Activated T-cell treated with anti-CD3 and anti-CD28 coated beads, Interleukin-2, amount 50 U/mL, for 1 hour (primary cell): ENCODE measurements around the gene DHRSX.
"Not testable (repeated sequence)": the region's sequence is repeated elsewhere in the genome, so short reads cannot be mapped to it uniquely, and the experiment has no call there.

Experiments used
- DNase-seq: peaks from one replicate; pipeline ENCODE4 v3.0.0-alpha.2; 2020

Gene DHRSX

GRCh38 chrX:2301901-2302300, 198.9 kb downstream of the DHRSX start:
- no peak for DNase-seq

DNA sequence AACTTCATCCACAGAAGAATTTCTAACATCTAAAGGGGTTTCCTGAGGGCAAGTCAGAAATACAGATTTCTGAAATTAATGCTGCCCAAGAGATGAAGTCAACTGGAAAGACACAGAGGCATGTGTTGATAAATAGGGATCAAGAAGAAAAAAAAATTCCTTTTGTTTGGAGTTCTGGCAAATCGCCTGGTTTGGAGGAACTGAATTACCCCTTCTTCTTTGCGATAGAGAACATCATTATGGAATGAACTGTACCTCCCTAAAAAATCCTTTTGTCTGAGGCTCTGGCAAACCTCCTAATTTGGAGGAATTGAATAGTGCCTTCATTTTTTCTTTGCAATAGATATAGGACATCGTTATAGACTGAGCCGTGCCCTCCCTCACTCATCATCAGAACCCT, 200.9 kb downstream of the DHRSX start:
- DNase-seq, result no peak

GRCh38 chrX:2286731-2287130, 214.0 kb downstream of the DHRSX start:
- DNase-seq, result no peak

DNA sequence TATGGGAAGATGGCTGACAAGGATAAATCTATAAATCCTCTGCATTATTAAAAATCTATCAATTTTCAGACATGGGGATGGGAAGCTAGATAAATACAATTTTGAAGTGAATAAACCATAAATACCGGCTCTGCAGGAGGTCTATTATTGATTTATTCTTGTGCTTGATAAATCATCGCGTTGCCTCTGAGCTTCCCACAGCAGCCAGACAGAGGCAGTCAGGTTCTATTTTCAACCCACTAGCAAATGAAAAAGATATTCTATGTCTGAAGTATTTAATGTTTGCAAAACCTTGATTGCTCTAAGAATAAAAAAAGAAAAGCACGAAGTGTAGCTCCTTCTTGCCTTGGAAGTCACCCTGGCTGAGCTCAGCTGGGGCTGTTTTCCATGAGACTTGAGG, 216.2 kb downstream of the DHRSX start:
- DNase-seq, result no peak

DNA sequence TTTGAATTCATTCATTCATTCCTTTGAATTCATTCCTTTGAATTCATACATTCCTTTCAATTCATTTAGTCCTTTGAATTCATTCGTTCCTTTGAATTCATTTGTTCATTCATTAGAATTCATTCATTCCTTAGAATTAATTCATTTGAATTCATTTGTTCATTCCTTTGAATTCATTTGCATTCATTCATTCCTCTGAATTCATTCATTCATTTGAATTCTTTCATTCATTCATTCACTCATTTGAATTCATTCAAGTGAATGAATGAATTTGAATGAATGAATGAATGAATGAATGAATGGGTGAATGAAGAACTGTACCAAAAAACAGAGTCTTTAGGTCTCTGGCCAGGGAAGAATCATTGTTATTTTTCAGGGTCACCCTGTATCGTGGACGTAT, 216.6 kb downstream of the DHRSX start:
- DNase-seq, result no peak

DNA sequence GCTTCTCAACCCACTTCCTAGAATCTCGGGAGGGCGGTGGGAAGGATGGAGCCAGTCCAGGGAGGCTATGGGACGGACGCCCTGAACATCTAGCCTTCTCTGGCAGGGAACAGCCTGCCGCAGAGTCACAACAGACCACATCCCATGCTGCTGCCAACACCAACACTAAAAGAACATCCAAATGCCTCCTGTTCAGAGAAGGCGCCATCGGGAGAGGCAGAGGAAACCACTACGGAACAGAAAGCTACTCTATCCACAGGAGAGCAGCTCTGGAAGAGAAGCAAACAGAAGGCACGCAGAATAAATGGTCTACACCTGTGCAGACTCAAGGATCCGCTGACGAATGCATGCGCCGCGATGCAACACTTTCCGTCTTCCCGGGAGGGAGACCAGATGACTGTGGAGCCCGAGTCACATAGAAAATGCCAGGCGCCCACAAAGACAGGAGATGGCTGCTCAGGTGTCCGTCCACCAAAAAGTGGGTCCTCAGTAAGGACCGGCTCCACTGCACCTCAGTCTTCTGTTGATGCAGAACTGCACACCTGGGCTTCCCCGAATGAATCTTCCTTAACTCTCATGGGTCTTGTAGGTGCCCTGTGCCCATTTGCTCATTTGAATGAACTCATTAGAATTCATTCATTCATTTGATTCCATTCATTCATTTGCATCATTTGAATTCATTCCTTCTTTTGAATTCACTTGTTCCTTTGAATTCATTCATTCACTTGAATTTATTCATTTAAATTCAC, 217.5 kb downstream of the DHRSX start:
- no peak for DNase-seq

DNA sequence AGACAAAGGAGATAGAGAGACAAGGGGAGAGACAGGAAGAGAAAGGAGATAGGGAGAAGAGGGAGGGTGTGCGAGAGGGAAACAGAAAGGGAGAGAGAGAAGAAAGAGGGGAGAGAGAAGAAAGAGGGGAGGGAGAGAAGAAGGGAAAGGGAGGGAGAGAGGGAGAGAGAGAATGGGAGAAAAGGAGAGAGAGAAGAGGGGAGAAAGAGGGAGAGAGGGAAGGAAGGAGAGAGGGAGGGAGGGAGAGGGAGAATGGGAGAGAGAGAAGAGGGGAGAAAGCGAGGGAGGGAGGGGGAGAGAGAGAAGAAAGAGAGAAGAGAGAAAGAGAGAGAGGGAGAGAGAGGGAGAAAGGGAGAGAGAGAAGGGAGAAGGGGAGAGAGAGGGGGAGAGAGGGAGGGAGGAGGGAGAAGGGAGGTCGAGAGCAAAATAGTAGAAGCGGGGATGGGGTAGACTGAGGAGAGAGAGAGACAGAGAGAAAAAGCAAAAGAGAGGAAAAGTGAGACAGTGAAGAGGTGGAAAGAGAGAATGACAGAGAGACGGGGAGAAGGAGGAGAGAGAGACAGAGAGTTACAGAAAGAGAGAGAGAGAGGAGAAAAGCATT, 218.2 kb downstream of the DHRSX start:
- no peak for DNase-seq

DNA sequence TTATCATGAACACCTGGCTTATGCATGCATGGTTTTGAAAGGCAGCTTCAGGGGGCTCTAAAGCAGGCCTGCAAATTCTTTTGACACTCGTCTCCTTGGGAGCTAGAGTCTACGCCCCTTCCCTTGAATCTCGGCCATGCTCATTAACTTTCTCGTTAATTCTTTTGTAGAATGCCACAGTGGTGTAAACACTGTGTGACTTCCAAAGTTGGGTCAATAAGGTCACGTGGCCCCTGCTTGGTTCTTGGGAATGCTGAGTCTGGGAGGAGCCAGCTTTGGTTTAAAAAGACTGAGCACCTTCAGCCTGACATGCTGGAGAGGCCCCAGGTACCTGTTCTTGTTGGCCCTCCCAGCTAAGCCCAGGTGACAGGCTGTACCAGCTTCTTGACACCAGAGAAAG, 228.4 kb downstream of the DHRSX start:
- no peak for DNase-seq

GRCh38 chrX:2271595-2271994, 229.2 kb downstream of the DHRSX start:
- not testable (repeated sequence) for DNase-seq

DNA sequence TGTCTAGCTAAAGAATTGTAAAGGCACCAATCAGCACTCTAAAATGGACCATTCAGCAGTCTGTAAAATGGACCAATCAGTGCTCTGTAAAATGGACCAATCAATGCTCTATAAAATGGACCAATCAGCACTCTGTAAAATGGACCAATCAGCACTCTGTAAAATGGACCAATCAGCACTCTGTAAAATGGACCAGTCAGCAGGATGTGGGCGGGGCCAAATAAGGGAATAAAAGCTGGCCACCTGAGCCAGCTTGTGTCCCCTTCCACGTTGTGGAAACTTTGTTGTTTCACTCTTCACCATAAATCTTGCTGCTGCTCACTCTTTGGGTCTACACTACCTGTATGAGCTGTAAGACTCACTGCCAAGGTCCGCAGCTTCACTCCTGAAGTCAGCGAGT, 230.0 kb downstream of the DHRSX start:
- DNase-seq, result not testable (repeated sequence)

DNA sequence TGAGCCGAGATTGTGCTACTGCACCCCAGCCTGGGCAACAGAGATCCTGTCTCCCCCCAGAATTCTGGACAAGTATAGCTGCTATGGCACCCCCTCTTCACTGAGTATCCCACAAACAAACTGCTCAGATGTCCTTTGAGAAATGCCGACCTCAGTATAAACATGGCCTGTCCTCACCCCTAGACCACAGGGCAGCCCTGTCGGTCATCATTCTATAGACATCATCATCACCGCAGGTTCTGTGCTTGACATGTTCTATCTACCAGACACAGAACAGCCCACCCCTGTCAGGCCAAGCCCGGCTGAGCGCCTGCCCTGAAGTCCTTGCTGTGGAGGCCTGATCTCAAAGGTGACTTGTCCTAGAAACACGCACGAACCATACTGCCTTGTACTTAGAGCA, 232.9 kb downstream of the DHRSX start:
- DNase-seq, result no peak

DNA sequence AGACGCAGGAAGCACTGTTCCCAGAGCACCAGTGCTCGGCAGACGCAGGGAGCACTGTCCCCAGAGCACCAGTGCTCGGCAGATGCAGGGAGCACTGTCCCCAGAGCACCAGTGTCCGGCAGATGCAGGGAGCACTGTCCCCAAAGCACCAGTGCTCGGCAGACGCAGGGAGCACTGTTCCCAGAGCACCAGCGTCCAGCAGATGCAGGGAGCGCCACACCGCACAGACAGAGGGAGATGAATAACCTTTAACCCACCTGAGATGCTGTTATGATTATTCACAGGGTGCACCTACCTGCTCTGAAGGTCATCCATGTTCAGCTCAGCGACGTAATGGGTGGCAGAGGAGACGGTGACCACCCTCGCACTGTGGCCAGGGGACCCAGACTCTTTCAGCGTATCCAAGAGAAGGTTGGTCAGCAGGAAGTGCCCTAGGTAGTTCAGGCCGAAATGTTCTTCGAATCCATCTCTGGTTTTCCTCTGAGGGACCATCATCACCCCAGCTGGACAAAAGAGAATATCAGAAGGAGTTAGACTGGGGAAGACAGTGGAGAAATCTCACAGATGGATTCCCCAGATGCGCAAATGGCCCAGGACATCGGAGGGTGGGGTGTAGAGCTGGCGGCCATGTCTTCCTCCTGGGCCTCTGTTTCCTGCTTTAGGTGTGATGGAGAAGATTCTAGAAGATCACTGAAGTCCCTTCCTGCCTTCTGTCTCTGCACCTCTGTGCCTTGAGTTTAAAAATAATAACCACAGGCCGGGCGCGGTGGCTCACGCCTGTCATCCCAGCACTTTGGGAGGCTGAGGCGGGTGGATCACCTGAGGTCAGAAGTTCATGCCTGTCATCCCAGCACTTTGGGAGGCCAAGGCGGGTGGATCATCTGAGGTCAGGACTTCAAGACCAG, 234.1 kb downstream of the DHRSX start:
- DNase-seq, result no peak

GRCh38 chrX:2265658-2266444, 234.9 kb downstream of the DHRSX start:
- not testable (repeated sequence) for DNase-seq

DNA sequence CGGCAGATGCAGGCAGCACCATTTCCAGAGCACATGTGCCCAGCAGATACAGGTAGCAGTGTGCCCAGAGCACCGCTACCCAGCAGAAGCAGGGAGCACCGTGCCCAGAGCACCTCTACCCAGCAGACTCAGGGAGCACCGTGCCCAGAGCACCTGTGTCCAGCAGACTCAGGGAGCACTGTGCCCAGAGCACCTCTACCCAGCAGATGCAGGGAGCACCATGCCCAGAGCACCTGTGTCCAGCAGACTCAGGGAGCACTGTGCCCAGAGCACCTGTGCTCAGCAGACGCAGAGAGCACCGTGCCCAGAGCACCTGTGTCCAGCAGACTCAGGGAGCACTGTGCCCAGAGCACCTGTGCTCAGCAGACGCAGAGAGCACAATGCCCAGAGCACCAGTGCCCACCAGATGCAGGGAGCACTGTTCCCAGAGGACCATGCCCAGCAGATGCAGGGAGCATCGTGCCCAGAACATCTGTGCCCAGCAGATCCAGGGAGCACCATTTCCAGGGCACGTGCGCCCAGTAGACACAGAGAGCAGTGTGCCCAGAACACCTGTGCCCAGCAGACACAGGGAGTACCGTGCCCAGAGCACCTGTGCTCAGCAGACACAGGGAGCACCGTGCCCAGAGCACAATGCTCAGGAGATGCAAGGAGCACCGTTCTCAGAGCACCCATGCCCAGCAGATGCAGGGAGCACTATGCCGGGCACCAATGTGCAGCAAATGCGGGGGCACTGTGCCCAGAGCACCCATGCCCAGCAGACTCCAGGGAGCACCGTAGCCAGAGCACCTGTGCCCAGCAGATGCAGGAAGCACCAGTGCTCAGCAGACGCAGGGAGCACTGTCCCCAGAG, 236.4 kb downstream of the DHRSX start:
- DNase-seq, result no peak

GRCh38 chrX:2263203-2263602, 237.6 kb downstream of the DHRSX start:
- DNase-seq, result no peak

DNA sequence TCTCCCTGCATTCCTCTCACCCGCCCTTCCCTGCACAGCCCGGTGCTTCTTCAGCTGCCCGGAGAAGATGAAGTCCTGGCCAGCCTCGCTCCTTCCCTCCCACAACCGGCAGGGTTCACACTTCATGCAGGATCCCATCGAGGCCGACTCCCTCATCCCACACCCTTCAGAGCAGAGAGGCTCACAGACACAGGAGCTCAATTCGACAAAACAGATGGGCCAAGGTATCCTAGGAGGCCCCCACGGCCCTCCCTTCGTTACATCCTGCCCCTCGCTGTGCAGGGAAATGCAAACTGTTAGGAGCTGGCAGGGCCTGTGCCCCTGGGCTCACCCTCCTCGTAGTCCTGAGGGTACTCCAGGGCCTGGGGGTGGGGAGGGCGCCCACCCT, 238.1 kb downstream of the DHRSX start:
- no peak for DNase-seq

- DNase-seq, result no peak
Observed at GRCh38 chrX:2261831-2262667, 238.7 kb downstream of the DHRSX start.

DNA sequence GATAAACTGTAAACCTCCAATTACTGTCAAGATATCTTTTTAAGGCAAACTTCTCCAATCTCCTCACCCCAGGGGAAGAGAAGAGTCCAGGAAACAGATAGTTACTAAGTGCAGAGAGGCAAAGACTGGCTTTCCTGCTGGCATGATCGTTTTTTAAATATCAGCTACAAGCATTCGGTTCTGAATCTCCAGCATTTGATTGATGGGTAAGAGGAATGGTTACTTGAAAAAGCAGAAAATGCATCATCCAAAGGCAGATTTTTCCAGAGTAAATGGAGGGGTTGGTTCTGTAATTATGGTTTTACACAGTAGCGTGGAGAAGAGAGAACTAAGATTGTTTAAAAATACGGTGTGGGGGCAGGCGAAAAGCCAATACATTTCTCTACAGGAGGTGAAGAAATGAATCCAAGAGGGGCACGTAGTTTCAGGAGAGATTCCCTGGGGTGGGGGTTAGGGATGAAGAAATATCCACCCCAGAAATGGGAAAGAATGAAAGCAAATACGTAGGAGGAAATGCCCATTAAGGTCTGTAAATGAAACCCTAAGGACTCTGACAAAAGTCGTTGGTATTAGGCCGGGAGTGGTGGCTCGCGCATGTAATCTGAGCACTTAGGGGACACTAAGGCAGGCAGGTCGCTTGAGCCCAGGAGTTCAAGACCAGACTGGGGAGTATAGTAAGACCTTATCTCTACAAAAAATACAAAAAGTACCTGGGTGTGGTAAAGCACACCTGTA, 248.3 kb downstream of the DHRSX start:
- DNase-seq, result no peak

GRCh38 chrX:2251211-2251610, 249.6 kb downstream of the DHRSX start:
- DNase-seq, result no peak

DNA sequence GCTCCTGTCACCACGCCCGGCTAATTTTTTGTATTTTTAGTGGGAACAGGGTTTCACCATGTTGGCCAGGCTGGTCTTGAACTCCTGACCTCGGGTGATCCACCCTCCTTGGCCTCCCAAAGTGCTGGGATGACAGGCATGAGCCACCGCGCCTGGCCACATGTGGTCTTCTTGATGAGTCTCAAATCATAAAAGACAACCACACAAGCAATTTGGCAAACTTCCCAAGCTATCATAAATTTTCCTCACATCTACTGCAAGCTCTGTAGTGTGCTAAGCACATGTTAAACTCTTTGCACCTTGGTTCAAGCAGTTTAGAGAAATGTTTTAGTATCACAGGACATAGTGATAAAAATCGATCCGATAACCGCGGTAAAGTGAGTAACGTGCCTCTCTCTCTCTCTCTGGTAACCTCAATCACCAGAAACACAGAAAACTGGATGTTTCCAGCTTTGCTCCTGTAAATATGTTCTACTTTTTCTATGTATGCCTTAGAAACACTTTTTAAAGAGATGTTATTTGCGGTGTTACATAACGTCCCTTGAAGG, 256.8 kb downstream of the DHRSX start:
- DNase-seq, result no peak
